ENCODE measurements around the gene FGR. TPM values are rescaled to one million over a fixed set of nuclear protein-coding genes. Genes with fewer than 3 reads are reported as not detected.

FGR gene
- total and polyA plus RNA-seq, 2 of the 13 experiments (the other 11 are each of a cell fraction or from before 2014, with no cell fraction given): not detected

- no peak for TF ChIP-seq ZNF503 (CRISPR knock-in tag; IDR thresholded peaks at IDR 0.05)
- TF ChIP-seq ZNF292 (CRISPR knock-in tag; IDR thresholded peaks at IDR 0.05; ENCODE audit: borderline replicate concordance, low read depth): no peak
- TF ChIP-seq, protein P1, sequence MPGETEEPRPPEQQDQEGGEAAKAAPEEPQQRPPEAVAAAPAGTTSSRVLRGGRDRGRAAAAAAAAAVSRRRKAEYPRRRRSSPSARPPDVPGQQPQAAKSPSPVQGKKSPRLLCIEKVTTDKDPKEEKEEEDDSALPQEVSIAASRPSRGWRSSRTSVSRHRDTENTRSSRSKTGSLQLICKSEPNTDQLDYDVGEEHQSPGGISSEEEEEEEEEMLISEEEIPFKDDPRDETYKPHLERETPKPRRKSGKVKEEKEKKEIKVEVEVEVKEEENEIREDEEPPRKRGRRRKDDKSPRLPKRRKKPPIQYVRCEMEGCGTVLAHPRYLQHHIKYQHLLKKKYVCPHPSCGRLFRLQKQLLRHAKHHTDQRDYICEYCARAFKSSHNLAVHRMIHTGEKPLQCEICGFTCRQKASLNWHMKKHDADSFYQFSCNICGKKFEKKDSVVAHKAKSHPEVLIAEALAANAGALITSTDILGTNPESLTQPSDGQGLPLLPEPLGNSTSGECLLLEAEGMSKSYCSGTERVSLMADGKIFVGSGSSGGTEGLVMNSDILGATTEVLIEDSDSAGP (CRISPR knock-in tag; IDR thresholded peaks at IDR 0.05; ENCODE audit: borderline replicate concordance): peak; percentile 37; the same call in 1 of the 2 replicates
- TF ChIP-seq, protein P2, sequence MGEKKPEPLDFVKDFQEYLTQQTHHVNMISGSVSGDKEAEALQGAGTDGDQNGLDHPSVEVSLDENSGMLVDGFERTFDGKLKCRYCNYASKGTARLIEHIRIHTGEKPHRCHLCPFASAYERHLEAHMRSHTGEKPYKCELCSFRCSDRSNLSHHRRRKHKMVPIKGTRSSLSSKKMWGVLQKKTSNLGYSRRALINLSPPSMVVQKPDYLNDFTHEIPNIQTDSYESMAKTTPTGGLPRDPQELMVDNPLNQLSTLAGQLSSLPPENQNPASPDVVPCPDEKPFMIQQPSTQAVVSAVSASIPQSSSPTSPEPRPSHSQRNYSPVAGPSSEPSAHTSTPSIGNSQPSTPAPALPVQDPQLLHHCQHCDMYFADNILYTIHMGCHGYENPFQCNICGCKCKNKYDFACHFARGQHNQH (CRISPR knock-in tag; IDR thresholded peaks at IDR 0.05): no peak
- TF ChIP-seq KAT7 (CRISPR knock-in tag; IDR thresholded peaks at IDR 0.05; ENCODE audit: borderline replicate concordance): no peak
- TF ChIP-seq ZNF713 (CRISPR knock-in tag; IDR thresholded peaks at IDR 0.05): no peak
- TF ChIP-seq ZBTB42 (CRISPR knock-in tag; IDR thresholded peaks at IDR 0.05): no peak
- TF ChIP-seq ZNF501 (CRISPR knock-in tag; IDR thresholded peaks at IDR 0.05): no peak
- no peak for TF ChIP-seq NFIB (CRISPR knock-in tag; IDR thresholded peaks at IDR 0.05; ENCODE audit: borderline replicate concordance)
- no peak for TF ChIP-seq KLF12 (CRISPR knock-in tag; IDR thresholded peaks at IDR 0.05; ENCODE audit: borderline replicate concordance)
- TF ChIP-seq SNRNP70 (IDR thresholded peaks at IDR 0.05; ENCODE audit: low read depth, low read length): no peak
- TF ChIP-seq ZNF781 (CRISPR knock-in tag; IDR thresholded peaks at IDR 0.05; ENCODE audit: borderline replicate concordance, not compliant biosample characterization): no peak
- no peak for TF ChIP-seq NKX3-1 (CRISPR knock-in tag; IDR thresholded peaks at IDR 0.05)
- TF ChIP-seq, protein P3, sequence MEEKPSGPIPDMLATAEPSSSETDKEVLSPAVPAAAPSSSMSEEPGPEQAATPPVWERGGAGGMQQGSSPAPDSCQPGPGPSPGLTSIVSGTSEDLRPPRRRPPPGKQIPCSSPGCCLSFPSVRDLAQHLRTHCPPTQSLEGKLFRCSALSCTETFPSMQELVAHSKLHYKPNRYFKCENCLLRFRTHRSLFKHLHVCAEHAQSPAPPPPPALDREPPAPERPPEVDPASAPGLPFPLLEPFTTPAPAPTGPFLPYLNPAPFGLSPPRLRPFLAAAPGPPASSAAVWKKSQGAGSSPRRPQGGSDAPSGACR (CRISPR knock-in tag; IDR thresholded peaks at IDR 0.05): no peak
- TF ChIP-seq HMG20B (CRISPR knock-in tag; conservative IDR thresholded peaks at IDR 0.05): no peak
- TF ChIP-seq PAX8 (CRISPR knock-in tag; IDR thresholded peaks at IDR 0.05; ENCODE audit: borderline replicate concordance): no peak
- TF ChIP-seq, protein P4, sequence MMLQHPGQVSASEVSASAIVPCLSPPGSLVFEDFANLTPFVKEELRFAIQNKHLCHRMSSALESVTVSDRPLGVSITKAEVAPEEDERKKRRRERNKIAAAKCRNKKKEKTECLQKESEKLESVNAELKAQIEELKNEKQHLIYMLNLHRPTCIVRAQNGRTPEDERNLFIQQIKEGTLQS (CRISPR knock-in tag; IDR thresholded peaks at IDR 0.05): no peak
- no peak for TF ChIP-seq MLX (CRISPR knock-in tag; IDR thresholded peaks at IDR 0.05)
- TF ChIP-seq IRF2 (CRISPR knock-in tag; IDR thresholded peaks at IDR 0.05): no peak
- TF ChIP-seq THYN1 (CRISPR knock-in tag; IDR thresholded peaks at IDR 0.05; ENCODE audit: borderline replicate concordance, low read depth): no peak
- no peak for TF ChIP-seq ZNF678 (CRISPR knock-in tag; IDR thresholded peaks at IDR 0.05)
These were observed 13.7 kb downstream of the FGR start (continued) for GRCh38 chr1:27621051-27621920.
